GM19467 (cell line): ENCODE data around the gene ORMDL3.
"Not testable (repeated sequence)": the region's sequence is repeated elsewhere in the genome, so short reads cannot be mapped to it uniquely, and the experiment has no call there.

Experiments
- ATAC-seq: cut with Tn5 transposase; IDR thresholded peaks from one replicate; pipeline ENCODE4 v1.9.1; 2021; ENCODE audit warnings: mild to moderate bottlenecking, moderate library complexity; ENCODE audit not compliant: unreplicated experiment

The ORMDL3 gene

GRCh38 chr17:39887078-39887477 lies 40.3 kb downstream of the ORMDL3 start:
- ATAC-seq = no peak

DNA sequence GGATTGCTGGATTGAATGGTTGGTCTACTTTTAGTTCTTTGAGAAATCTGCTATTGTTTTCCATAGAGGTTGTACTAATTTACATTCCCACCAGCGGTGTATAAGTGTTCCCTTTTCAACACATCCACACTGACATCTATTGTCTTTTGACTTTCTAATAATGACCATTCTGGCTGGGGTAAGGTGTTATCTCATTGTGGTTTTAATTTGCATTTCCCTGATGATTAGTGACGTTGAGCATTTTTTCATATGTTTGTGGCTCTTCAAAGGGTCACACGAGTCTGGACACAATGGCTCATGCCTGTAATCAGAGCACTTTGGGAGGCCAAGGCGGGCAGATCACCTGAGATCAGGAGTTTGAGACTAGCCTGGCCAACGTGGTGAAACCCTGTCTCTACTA lies 41.3 kb downstream of the ORMDL3 start:
- ATAC-seq = not testable (repeated sequence)

DNA sequence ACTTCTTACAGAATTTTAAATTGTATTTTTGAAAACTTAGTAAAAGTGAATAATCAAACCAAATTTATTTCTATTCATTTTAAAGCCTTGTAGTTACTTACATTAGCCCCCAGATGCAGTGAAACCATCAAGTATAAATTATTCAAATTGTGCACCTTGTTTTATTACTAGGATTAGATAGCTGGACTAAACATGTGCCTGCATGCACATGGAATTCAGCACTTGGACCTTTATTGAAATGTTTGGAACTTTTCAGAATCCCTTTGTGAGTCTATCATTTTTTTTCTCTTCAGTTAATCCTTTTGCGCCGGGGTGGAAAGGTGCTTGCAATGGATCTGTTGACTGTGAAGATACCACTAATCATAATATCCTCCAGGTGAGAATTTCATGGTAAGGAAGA lies 54.6 kb downstream of the ORMDL3 start:
- no peak for ATAC-seq

DNA sequence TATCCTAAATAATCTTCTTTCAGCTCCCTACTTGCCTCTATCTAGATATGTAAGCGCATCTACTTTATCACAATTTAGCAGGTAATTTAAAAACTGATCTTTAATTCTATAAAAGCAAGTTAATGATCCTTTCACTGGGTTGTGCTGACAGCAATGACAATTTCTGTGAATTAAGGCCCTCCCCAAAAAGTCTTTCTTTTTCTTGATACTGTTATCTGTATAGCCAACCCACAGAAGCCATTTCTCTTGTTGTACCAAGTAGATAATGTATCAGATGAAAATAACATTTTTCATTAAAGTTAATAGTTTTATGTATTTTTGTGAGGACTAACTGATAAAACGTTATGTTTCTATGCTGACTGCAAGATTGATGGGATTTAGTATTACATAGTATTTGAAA lies 55.6 kb downstream of the ORMDL3 start:
- ATAC-seq = no peak
